HCT116 (cell line): ENCODE data around the gene HGS.

Experiments used
- EZH2 ChIP-seq: fragments of 200-600 bp; sonication (generic); IDR thresholded peaks from 2 replicates; pipeline ENCODE4 v1.6.1; 2017; ENCODE audit warnings: antibody characterized with exemption, mixed run types
- MAX ChIP-seq: IDR thresholded peaks from 2 replicates; pipeline ENCODE4 v1.6.1; 2012
- POLR2A ChIP-seq: IDR thresholded peaks from 2 replicates; pipeline ENCODE4 v1.7.0; 2011; ENCODE audit warnings: borderline replicate concordance; ENCODE audit not compliant: insufficient read depth, insufficient read length; ENCODE audit errors: extremely low read depth
- POLR2AphosphoS5 ChIP-seq: IDR thresholded peaks from 2 replicates; pipeline ENCODE4 v1.6.1; 2011; ENCODE audit warnings: mild to moderate bottlenecking, low read depth, low read length, moderate library complexity
- TCF7L2 ChIP-seq: IDR thresholded peaks from 2 replicates; pipeline ENCODE4 v1.7.0; 2011; ENCODE audit warnings: borderline replicate concordance, inconsistent platforms; ENCODE audit not compliant: insufficient read depth, insufficient read length; ENCODE audit errors: extremely low read depth
- TF ChIP-seq, protein P1 (sequence below): IDR thresholded peaks from 2 replicates; pipeline ENCODE4 v1.6.1; 2012; ENCODE audit warnings: low read depth
- TF ChIP-seq, protein P2 (sequence below), 3 experiments: fragments of 200-600 bp in 1 of 3; sonication (generic) in 1 of 3; IDR thresholded peaks in 2 of 3; conservative IDR thresholded peaks in 1 of 3; 2 replicates each; pipeline ENCODE4 v1.5.1; 2012 to 2017; ENCODE audit warnings: low read depth in 2 of 3, low read length in 2 of 3, antibody characterized with exemption in 1 of 3, borderline replicate concordance in 1 of 3, control low read depth in 1 of 3, mild to moderate bottlenecking in 1 of 3, mixed read lengths in 1 of 3, mixed run types in 1 of 3, moderate library complexity in 1 of 3; ENCODE audit not compliant: insufficient read depth in 1 of 3

- TF ChIP-seq, protein P1, sequence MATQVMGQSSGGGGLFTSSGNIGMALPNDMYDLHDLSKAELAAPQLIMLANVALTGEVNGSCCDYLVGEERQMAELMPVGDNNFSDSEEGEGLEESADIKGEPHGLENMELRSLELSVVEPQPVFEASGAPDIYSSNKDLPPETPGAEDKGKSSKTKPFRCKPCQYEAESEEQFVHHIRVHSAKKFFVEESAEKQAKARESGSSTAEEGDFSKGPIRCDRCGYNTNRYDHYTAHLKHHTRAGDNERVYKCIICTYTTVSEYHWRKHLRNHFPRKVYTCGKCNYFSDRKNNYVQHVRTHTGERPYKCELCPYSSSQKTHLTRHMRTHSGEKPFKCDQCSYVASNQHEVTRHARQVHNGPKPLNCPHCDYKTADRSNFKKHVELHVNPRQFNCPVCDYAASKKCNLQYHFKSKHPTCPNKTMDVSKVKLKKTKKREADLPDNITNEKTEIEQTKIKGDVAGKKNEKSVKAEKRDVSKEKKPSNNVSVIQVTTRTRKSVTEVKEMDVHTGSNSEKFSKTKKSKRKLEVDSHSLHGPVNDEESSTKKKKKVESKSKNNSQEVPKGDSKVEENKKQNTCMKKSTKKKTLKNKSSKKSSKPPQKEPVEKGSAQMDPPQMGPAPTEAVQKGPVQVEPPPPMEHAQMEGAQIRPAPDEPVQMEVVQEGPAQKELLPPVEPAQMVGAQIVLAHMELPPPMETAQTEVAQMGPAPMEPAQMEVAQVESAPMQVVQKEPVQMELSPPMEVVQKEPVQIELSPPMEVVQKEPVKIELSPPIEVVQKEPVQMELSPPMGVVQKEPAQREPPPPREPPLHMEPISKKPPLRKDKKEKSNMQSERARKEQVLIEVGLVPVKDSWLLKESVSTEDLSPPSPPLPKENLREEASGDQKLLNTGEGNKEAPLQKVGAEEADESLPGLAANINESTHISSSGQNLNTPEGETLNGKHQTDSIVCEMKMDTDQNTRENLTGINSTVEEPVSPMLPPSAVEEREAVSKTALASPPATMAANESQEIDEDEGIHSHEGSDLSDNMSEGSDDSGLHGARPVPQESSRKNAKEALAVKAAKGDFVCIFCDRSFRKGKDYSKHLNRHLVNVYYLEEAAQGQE, result no peak
- TF ChIP-seq MAX, result peak; percentile 83
- TF ChIP-seq, protein P2, sequence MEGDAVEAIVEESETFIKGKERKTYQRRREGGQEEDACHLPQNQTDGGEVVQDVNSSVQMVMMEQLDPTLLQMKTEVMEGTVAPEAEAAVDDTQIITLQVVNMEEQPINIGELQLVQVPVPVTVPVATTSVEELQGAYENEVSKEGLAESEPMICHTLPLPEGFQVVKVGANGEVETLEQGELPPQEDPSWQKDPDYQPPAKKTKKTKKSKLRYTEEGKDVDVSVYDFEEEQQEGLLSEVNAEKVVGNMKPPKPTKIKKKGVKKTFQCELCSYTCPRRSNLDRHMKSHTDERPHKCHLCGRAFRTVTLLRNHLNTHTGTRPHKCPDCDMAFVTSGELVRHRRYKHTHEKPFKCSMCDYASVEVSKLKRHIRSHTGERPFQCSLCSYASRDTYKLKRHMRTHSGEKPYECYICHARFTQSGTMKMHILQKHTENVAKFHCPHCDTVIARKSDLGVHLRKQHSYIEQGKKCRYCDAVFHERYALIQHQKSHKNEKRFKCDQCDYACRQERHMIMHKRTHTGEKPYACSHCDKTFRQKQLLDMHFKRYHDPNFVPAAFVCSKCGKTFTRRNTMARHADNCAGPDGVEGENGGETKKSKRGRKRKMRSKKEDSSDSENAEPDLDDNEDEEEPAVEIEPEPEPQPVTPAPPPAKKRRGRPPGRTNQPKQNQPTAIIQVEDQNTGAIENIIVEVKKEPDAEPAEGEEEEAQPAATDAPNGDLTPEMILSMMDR (IDR thresholded peaks at IDR 0.05 in 2 of 3, conservative IDR thresholded peaks at IDR 0.05 in 1 of 3; ENCODE audit: borderline replicate concordance in 1 of 3, insufficient read depth in 1 of 3, low read depth in 2 of 3, low read length in 2 of 3), result no peak
- TF ChIP-seq POLR2A, result peak; percentile 66
- TF ChIP-seq EZH2, result no peak
- no peak for TF ChIP-seq TCF7L2
- TF ChIP-seq POLR2AphosphoS5, result peak; percentile 82
Observed at GRCh38 chr17:81683584-81684441, at the start of gene HGS, which contains the start of gene ARL16.
